ENCODE measurements around the gene TMC2.

TMC2 gene

DNA sequence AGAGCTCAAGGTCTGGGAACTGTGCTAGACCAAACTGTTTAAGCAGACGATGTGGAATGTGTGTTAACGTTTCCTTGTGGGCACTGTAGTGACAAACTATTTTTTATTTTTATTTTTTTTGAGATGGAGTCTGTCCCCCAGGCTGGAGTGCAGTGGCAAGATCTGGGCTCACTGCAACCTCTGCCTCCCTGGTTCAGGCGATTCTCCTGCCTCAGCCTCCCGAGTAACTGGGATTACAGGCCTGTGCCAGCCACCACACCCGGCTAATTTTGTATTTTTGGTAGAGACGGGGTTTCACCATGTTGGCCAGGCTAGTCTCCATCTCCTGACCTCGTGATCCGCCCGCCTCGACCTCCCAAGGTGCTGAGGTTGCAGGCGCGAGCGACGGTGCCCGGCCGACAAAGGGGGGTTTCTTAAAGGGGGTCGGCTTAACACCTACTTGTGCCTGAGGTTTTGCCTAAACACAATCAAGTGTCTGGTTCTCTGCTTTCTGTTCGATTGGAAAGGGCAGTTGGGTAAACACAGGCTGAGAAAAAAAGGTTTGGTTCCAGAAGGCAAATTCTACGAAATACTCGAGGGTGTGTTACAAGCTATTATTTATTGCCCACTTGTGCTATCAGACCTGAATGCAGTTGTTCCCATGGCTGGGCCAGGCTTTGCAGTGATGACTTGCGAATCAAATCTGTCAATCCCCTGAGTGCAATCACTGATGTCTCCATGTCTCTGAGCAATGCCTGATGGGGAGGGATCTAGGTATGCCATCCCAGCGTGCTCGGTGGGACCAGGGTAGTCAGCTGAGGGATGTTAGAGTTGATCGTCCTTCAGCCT is 117.4 kb downstream of the TMC2 start:
- Mint-ChIP-seq H3K27ac (peak overlapping the region; percentile 92), H3K4me1 (ENCODE audit: low read depth) (peaks cover 51% of the 10 kb centered on the region), H3K4me3 (peak overlapping the region; percentile 91), H3K9me3 (ENCODE audit: low read depth) (no peaks in the 10 kb centered on the region), H3K36me3 (peaks cover 23% of the 10 kb centered on the region), H3K27me3 (no peaks in the 10 kb centered on the region)

DNA sequence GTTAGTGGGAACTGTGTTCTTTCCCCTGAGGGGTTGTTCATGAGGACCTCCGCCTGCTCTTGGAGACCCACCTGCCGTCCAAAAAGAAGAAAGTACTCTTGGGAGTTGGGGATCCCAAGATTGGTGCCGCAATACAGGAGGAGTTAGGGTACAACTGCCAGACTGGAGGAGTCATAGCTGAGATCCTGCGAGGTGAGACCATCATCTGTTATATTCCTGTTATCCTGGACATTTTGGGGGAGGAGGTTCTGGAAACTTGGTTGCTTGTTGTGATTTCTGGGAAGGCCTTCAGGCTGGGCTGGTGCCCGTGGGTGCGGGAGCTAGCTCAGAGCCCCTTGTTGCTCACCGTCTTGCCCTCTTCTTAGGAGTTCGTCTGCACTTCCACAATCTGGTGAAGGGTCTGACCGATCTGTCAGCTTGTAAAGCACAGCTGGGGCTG is 118.0 kb downstream of the TMC2 start:
- peak overlapping the region; percentile 86 for H3K27ac Mint-ChIP-seq
- H3K4me3 Mint-ChIP-seq = peak overlapping the region; percentile 91
- peaks cover 54% of the 10 kb centered on the region for H3K4me1 Mint-ChIP-seq (ENCODE audit: low read depth)
- H3K36me3 Mint-ChIP-seq = peaks cover 27% of the 10 kb centered on the region
- no peaks in the 10 kb centered on the region for H3K27me3 Mint-ChIP-seq
- H3K9me3 Mint-ChIP-seq (ENCODE audit: low read depth) = no peaks in the 10 kb centered on the region

- Mint-ChIP-seq H3K4me3 (peak overlapping the region; percentile 91), H3K4me1 (ENCODE audit: low read depth) (peaks cover 52% of the 10 kb centered on the region), H3K36me3 (peaks cover 27% of the 10 kb centered on the region), H3K27ac (peak overlapping the region; percentile 86), H3K9me3 (ENCODE audit: low read depth) (no peaks in the 10 kb centered on the region), H3K27me3 (no peaks in the 10 kb centered on the region)
Observed at GRCh38 chr20:2654831-2655230, 118.5 kb downstream of the TMC2 start.

GRCh38 chr20:2655331-2656116 is 119.2 kb downstream of the TMC2 start:
- peaks cover 48% of the 10 kb centered on the region for H3K4me1 Mint-ChIP-seq (ENCODE audit: low read depth)
- H3K27ac Mint-ChIP-seq = peak overlapping the region; percentile 86
- no peaks in the 10 kb centered on the region for H3K9me3 Mint-ChIP-seq (ENCODE audit: low read depth)
- H3K27me3 Mint-ChIP-seq = no peaks in the 10 kb centered on the region
- H3K36me3 Mint-ChIP-seq = peaks cover 27% of the 10 kb centered on the region
- peak overlapping the region; percentile 91 for H3K4me3 Mint-ChIP-seq

- H3K27me3 Mint-ChIP-seq = no peaks in the 10 kb centered on the region
- H3K4me1 Mint-ChIP-seq (ENCODE audit: low read depth) = peaks cover 44% of the 10 kb centered on the region
- no peaks in the 10 kb centered on the region for H3K9me3 Mint-ChIP-seq (ENCODE audit: low read depth)
- peaks cover 28% of the 10 kb centered on the region for H3K36me3 Mint-ChIP-seq
- H3K4me3 Mint-ChIP-seq = peak overlapping the region; percentile 91
- H3K27ac Mint-ChIP-seq = peak overlapping the region; percentile 70
Observed at GRCh38 chr20:2656471-2657117, 120.2 kb downstream of the TMC2 start.

DNA sequence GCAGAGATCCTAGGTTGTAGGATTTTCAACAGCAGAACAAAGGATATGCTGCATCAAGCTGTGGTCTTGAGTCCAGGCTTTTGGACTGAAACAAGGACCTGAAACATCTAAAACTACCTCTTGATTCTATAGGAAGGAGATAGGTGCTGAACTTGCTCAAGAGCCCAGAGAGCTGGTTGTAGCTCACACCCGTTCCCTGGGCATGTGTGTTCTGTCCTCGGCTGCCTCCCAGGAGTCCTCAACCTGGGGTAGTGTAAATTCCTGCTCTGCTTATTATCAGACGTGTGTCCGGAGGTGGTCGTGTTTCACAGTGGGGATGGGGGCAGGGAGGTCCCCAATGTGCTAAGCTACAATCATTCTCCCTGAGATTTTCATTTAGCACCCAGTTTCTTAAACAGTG is 120.9 kb downstream of the TMC2 start:
- peak overlapping the region; percentile 70 for H3K27ac Mint-ChIP-seq
- H3K27me3 Mint-ChIP-seq = no peaks in the 10 kb centered on the region
- H3K4me3 Mint-ChIP-seq = peak overlapping the region; percentile 91
- peaks cover 50% of the 10 kb centered on the region for H3K4me1 Mint-ChIP-seq (ENCODE audit: low read depth)
- no peaks in the 10 kb centered on the region for H3K9me3 Mint-ChIP-seq (ENCODE audit: low read depth)
- peaks cover 32% of the 10 kb centered on the region for H3K36me3 Mint-ChIP-seq

DNA sequence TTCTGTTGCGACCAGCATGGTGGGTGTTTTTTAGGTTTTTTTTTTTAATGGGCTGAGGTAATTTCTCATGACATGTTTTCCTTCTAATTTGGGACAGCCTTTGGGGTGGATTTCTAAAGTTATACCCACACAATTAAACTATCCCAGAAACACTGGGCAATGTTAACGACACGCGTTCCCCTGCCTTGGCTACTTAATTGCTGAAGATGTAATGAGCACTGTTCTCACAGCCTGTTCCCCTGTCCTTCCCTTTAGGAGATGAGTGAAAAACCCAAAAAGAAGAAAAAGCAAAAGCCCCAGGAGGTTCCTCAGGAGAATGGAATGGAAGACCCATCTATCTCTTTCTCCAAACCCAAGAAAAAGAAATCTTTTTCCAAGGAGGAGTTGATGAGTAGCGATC is 121.3 kb downstream of the TMC2 start:
- Mint-ChIP-seq H3K4me3 (peak overlapping the region; percentile 91), H3K36me3 (peaks cover 33% of the 10 kb centered on the region), H3K9me3 (ENCODE audit: low read depth) (no peaks in the 10 kb centered on the region), H3K27ac (peak overlapping the region; percentile 50), H3K4me1 (ENCODE audit: low read depth) (peaks cover 52% of the 10 kb centered on the region), H3K27me3 (no peaks in the 10 kb centered on the region)

DNA sequence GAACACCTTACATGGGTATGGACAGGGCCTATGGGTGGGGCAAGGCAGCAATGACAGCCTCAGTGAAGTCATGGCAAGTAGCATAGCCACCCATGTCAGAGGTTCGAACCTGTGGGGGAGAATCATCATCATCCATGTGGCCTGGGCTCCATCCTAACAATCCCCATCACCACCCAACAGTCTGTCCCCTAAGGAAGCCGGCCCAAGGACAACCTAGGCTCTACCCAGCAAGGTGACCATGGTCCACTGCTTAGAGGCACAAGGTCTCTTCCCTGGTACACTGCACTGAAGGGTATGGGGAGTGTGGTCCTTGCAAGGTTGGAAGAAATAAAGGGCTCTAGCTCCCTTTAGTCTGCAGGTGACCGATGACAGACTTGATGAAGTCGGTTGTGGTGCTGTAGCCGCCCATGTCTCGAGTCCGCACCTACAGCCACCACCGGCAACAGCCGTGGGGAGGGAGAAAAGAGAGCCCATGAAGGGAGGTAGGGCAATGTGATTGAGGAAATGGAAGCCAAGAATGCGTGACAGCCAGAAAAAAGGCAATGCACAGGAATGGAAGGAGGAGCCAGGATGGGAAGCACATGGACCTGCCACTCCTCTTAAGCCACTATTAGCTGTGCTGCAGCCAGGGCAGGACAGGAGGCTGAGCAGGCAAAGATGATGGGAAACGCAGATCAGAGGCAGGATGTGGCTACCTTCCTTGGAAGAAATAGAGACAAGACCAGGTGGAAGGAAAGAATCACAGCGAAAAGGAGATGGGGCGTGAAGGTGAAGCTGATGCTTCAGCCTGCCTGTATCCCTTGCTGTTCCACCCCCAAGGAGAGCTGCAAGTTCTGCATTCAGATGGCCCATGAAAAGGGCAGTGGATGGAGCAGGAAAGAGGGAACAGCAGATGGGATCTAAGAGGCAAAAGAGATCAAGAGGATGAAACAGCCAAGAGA is 122.3 kb downstream of the TMC2 start:
- peak overlapping the region; percentile 89 for H3K27ac Mint-ChIP-seq
- peaks cover 30% of the 10 kb centered on the region for H3K36me3 Mint-ChIP-seq
- H3K27me3 Mint-ChIP-seq = no peaks in the 10 kb centered on the region
- peak overlapping the region; percentile 40 for H3K4me3 Mint-ChIP-seq
- no peaks in the 10 kb centered on the region for H3K9me3 Mint-ChIP-seq (ENCODE audit: low read depth)
- peaks cover 54% of the 10 kb centered on the region for H3K4me1 Mint-ChIP-seq (ENCODE audit: low read depth)

DNA sequence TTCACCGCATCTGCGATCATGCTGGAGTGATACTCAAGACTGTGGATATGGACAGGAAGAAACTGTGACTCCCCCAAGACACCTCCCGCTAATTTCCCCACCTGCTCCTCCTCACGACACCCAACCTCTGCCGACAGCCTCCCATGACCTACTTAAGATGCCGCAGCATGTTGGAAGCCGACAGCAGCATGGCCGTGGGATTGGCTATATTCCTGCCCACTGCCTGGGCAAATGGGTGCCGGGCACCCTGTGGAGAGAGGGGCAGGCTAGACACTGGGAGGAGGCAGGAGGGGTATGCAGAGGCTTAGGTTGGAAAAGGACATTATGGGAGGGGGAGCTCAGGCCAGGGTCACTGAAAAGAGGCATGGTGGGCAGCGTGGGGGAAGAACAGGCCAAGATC is 123.2 kb downstream of the TMC2 start:
- Mint-ChIP-seq H3K4me3 (no peak overlapping the region), H3K27ac (peak overlapping the region; percentile 22), H3K27me3 (no peaks in the 10 kb centered on the region), H3K36me3 (peaks cover 25% of the 10 kb centered on the region), H3K9me3 (ENCODE audit: low read depth) (no peaks in the 10 kb centered on the region), H3K4me1 (ENCODE audit: low read depth) (peaks cover 56% of the 10 kb centered on the region)

DNA sequence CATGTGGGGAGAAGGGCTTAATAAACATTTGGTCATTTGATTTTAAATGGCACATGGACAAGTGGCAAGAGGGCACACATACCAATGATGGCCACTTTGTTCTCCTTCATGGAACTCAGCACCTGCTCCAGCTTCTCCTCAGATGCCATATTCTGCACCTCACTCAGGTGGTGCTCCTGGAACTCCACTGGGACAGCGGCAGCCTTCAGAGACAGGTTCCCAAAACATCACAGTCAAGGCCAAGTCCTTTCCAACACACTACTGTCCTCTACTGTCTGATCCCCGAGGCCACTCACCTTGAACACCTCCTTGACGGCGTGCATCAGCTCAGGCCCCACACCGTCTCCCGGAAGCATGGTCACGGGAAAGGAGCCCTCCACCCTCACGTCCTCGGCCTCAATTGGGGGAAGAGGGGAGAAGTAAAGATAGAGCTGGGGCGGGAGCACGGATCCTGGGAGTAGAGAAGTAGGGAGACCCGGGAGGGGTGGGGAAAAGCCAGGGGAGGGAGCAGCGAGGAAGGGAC is 127.1 kb downstream of the TMC2 start:
- Mint-ChIP-seq H3K9me3 (ENCODE audit: low read depth) (no peaks in the 10 kb centered on the region), H3K4me3 (peak overlapping the region; percentile 94), H3K4me1 (ENCODE audit: low read depth) (peaks cover 30% of the 10 kb centered on the region), H3K36me3 (peaks cover 15% of the 10 kb centered on the region), H3K27me3 (no peaks in the 10 kb centered on the region), H3K27ac (peak overlapping the region; percentile 100)

DNA sequence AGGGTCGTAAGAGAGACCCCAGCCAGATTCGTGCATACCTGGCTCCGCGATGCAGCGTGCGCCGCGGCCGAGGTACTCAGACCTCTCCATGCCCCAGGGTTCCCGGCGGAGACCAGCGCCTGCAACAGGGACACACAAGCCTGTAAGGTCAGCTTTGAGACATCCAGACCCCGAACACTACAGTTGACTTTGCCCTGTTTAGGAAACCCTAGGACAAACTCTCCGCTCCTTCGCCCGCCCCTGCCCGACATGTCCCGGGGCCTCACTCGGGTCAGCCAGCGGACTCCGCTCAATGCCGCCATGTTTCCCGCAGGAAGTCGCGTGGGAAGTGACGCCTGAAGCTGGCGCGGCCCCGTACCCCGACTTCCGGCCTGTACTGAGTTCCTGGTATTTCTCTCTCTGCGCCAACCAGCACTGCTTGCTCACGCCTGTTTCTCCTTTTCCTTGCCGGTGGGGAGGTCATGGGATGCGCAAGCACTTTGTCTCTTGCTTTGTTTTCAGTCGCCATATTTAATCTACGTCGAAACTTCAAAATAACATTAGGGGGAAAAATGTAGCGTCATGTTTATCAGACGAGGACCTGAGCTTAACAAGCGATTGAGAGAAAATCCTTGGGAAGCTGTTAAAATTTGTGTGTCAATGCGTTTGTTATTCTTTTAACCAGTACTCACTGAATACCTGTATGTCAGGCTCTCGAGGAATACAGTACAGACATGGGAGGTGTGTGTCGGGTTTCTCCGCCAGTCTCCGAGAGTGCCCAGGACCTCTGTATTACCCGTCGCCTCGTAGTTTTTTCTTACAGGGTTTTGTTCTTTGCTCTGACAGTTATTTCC is 127.7 kb downstream of the TMC2 start, which contains the start of gene IDH3B:
IDH3B (minus strand) TSS at position 330 of the 833 bp plus-strand sequence; CDS start at position 302, 28 bp downstream.
- Mint-ChIP-seq H3K27me3 (no peaks in the 10 kb centered on the region), H3K4me3 (peak within 1 kb of the TSS; percentile 94), H3K4me1 (ENCODE audit: low read depth) (peaks cover 25% of the 10 kb centered on the region), H3K9me3 (ENCODE audit: low read depth) (no peaks in the 10 kb centered on the region), H3K36me3 (peaks cover 9% of the 10 kb centered on the region), H3K27ac (peak within 1 kb of the TSS; percentile 100)

DNA sequence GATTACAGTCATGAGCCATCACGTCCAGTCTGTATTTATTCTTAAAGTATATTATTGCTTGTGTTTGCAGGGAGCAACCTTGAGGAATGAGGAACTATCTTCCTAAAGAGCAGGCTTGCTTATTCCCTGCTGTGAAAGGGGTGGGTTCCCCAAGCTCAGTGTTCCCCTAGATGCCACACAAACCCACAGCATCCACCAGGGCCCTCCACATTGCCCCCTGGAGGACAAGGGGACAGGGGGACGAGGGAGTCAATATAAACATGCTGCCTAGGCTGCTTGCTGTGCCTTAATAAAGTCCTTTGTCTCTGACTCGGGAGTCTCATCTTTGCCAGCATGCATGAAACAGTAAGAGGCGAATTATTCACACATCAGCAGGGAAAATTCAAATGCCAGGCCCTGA is 135.6 kb downstream of the TMC2 start:
- H3K4me3 Mint-ChIP-seq = no peak overlapping the region
- no peaks in the 10 kb centered on the region for H3K9me3 Mint-ChIP-seq (ENCODE audit: low read depth)
- no peaks in the 10 kb centered on the region for H3K36me3 Mint-ChIP-seq
- no peaks in the 10 kb centered on the region for H3K27me3 Mint-ChIP-seq
- H3K4me1 Mint-ChIP-seq (ENCODE audit: low read depth) = no peaks in the 10 kb centered on the region
- no peak overlapping the region for H3K27ac Mint-ChIP-seq

DNA sequence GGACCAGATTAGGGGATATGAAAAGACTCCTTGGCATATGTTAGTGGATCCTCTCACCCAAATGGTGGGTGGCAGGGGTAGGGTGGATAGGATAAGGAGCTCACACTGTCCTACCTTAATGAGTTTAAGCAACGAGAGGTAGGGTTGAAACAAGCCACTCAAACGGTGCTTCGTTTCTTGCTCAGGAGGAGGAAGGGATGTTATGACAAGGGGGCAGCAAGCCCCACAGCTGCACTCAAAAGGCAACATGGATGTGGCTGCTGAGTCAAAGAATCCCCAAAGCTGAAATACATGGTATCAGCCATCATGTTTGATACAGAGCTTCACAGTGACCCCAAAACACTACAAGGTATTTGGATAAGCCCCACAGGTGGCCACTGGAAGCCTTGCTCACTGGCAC is 136.1 kb downstream of the TMC2 start:
- H3K27ac Mint-ChIP-seq = no peak overlapping the region
- no peaks in the 10 kb centered on the region for H3K27me3 Mint-ChIP-seq
- no peak overlapping the region for H3K4me3 Mint-ChIP-seq
- H3K9me3 Mint-ChIP-seq (ENCODE audit: low read depth) = no peaks in the 10 kb centered on the region
- H3K36me3 Mint-ChIP-seq = no peaks in the 10 kb centered on the region
- no peaks in the 10 kb centered on the region for H3K4me1 Mint-ChIP-seq (ENCODE audit: low read depth)

Measured in activated naive CD8-positive, alpha-beta T cell (primary cell).